ENCODE results near the gene LMNA.

Gene LMNA

DNA sequence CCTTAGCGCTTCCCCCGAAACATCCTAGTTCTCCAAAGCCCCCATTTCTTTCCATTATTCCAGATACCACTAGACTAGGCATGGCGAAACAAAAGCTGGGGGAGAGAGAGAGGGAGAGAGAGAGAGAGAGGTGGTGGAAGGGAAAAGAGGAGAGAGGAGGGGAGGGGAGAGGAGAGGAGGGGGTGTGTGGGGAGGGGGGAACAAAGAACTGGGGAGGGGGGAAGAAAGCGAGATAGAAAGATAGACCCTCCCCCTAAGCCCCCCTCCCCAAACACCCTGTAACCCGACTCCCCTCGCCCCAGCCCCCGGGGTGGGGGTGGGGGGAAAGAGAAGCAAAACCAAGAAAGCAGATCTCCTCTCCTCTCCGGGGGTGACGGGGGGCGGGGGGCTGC, 32.6 kb upstream of the LMNA start:
- DNase-seq (ENCODE audit: low spot score) (no peak), FAIRE-seq (no peak)

DNA sequence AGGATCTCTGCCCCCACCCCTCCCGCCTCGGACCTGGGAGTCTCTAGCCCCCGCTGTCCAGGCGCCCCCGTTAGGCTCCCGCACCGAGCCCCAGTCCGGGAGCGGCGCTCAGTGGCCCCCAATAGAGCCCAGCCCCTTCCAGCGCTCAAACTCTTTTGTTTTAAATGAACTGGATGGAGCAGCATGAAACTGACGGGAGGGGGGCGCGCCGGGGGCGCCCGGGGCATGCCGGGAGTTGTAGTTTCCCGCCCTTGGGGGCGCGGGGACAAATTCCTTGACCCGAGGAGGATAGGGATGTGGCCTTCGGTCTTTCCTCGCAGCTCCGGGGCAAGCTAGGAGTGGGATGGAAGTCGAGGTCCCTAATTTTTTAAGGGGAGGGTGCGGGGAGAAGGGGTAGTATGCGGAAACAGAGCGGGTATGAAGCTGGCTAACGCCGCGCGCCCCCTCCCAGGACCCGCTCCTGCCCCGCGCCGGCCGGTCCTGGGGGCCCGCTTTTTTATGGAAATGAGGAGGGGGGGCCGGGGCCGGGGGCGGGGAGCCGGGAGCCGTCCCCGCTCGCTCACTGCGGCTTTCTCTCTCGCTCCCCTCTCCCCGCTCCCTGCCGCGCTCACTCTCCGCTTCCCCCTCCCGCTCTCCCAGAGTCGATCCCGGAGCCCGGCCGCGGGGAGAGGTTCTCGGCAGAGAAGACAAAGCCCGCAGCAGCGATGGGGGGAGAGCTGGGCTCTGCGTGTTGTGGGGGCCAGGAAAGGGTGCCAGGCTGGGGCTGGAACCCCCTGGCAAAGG, 32.0 kb upstream of the LMNA start, which contains the start of gene MEX3A:
MEX3A (minus strand) TSS at position 157 of the 783 bp plus-strand sequence. CDS start 467 bp downstream, outside the sequence.
- FAIRE-seq: no peak
- peak; percentile 26 for DNase-seq (ENCODE audit: low spot score)

DNA sequence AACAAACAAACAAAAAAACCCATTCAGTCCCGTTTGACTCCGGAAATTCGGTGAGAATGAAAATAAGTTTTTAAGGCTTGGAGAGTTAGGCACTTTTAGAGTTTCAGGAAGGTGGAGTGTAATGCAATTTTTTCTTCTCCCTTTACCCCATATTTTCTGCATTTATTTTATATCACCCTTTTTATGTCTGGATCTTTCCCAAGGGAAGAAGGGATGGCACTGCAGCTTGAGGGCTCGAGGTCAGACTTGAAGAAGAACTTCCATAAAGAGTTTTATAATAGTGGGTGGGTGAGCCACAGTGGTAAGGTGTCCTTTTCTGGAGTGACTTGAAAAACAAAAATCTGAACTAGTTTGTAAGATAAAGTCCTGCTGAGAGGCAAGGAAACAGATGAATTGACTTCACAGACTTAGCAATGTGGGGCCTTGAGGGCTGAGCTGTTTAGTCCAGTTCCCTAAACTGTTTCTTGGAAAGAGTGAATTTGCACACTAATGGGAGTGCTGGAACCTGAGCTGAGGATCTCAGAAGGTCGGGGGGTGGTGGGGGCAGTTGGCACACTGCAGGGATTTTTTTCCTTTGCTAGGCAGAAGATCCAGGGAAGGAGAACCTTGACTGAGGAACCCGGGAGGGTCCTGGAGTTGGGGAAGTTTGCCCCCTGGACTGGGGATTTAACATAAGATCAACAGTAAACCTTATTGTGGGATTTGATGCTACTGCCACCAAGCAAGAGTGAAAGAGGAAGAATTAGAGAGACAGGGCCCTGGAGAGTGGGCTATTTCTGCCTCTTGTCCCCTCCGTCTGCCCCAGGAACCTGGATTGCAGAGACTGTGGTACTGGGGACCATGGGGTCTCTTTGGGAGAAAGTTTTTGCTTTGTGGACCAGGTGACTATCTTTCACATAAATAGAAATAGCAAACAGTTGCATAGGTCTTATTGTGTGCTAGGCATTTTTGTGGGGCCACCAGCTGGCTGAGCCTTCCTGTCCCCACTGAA, 30.4 kb upstream of the LMNA start:
- FAIRE-seq (no peak), DNase-seq (ENCODE audit: low spot score) (no peak)

DNA sequence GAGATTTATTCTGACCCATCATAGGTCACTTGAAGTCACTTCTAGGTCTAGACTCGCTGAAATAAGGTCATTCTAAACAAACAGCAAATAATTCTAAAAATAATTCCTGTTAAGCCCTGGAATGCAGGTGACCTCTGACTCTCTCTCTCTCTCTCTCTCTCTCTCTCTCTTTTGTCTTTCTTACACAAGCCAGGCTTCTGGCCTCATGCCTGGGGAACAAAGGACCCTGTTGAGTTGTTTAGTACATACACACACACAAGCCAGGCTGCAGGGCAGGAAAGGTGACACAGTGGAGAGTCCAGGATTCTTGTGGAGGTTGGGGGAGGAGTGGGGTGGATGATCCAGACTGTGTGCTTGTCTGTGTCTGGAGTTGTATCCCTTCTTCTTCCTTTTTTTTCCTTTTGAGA, 28.3 kb upstream of the LMNA start:
- DNase-seq (ENCODE audit: low spot score) (no peak), FAIRE-seq (no peak)

DNA sequence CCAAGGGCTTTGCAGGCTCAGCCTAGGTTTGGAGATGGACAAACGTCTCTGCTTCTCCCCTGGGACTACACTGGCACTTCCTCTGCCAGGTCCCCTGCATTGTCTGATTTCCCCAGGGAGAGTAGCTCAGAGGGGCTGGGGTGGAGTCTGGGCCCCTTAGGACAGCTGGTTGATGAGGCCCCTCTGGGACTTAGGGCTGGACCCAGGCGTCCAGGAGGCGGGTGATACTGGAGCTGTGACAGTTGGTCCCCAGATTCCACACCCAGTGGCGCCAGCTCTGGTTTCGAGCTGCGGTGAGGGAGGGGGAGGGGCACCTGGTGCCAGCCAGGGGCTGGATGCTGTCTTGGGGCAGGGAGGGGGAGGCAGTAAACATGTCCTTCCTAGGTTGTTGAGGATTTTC, 24.8 kb upstream of the LMNA start:
- no peak for DNase-seq (ENCODE audit: low spot score)
- FAIRE-seq: no peak

DNA sequence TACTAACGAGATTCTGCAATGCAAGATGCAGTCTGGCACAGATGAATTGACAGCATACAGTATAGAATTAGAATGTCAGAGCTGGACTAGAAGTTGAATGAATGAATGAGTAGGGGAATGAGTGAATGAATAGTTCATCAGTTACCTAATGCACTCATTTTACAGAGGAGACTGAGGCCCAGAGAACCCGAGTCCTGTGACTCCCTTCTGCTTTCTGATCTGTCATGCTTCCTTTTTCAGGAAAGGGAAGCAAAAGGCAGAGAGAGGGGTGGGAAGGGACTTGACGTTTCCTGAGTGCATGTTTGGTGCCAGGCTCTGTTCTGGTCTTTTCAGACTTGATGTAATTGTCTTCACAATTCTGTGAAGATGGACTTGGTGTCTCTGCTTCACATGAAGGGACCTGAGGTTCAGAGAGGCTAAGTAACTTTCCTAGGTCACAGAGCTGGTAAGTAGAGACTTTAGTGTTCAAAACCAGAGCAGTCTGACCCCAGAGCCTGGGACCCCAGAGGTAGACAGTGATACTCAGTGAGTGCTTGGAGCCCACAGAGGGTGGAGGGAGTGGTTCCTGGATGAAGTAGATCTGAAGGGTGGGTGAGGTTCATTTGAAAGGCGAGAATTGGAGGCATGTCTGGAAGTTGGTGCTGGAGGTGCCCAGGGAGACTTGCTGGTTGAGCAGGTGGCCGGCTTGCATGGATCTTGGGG, 24.2 kb upstream of the LMNA start:
- DNase-seq (ENCODE audit: low spot score) (no peak), FAIRE-seq (no peak)

DNA sequence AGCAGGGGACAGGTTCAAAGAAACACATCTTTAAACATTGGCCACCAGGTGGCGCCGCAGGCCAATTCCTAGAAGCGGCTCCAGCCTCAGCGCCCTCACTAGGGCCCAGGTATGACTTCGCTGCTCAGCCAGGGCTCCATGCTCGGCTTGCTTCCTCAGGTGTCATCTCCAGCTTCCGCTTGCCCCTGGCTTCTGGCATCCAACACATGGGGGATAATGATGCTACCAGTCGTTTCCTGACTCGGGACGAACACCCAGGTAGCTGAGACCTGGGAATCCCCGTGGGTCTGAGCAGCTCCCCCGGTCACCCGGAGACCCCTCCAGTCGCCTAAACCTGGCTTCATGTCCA, 23.7 kb upstream of the LMNA start:
- no peak for FAIRE-seq
- DNase-seq (ENCODE audit: low spot score): peak; percentile 70

DNA sequence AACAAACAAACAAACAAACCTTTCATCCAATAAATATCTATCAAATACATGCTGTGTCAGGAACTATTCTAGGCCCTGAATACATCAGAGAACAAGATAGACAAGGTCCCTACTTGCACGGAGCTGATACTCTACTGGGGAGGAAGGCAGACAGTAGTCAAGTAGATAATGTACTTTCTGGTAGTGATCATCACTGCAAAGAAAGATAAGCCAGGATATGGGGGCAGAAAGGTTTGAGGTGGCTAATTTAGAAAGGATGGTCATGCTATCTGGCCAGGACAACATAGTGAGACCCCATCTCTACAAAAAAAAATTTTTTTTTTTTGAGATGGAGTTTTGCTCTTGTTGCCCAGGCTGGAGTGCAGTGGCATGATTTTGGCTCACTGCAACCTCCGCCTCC, 22.9 kb upstream of the LMNA start:
- FAIRE-seq: no peak
- DNase-seq (ENCODE audit: low spot score): no peak

DNA sequence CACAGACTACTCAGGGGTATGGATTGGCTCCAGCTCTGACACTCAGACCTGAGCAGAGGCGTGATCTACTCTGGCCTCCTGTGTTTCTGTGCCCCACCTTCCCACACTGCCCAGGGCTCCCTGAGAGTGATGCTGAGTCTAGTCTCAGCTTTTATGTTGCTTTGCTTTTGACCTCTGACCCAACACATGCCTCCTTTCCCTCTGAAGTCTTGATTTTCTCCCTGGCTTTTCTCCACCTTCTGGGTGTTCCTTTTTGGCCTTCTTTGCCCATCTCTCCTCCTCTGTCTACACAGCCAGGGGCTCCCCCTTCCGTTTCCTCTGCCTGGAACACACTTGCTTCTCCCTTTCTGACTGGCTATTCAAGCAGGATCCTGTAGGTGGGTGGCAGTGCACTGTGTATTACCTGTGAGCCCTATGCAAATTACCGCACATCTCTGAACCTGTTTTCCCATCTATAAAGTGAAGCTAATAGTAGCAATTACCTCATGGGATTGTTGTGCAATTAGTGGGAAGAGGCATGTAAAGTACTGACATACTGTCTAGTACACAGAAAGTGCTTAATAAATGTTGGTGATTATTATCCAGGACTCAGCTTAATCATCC, 18.5 kb upstream of the LMNA start:
- no peak for FAIRE-seq
- no peak for DNase-seq (ENCODE audit: low spot score)

DNA sequence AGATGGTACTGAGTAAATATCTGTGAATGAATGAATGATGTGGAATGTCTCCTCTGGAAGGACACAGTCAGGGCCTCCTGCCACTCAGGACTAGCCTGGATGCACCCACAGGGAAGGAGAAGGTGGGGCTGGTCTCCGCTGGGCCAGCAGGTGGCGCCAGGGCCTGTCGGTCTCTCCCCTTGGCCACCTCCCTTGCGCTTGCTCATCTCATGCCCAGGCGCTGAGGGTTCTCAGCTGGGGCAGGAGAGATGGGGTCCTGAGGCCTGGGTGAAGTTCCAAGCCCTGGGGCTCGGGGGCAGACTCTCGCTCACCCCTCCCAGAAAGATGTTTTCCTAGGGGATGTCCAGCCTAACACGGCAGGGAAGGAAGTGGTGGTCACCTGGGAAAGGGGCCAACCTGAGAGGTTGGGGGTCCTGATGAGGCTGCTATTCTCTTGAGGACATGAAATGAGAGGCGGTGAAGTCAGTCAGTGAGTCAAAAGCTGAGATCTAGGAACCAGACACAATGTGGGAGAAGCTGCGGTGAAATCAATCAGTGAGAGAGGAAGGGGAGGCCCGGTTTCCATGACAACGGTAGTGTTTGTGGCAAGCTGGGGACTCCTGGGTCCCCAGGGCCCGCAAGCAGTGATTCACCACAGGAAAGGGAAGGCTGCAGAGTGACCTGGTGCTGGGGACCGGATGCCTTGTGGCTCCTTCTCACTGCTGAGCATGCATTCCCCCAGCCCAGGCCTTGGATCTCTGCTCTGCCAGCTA, 17.7 kb upstream of the LMNA start:
- DNase-seq (ENCODE audit: low spot score): peak; percentile 77
- no peak for FAIRE-seq

DNA sequence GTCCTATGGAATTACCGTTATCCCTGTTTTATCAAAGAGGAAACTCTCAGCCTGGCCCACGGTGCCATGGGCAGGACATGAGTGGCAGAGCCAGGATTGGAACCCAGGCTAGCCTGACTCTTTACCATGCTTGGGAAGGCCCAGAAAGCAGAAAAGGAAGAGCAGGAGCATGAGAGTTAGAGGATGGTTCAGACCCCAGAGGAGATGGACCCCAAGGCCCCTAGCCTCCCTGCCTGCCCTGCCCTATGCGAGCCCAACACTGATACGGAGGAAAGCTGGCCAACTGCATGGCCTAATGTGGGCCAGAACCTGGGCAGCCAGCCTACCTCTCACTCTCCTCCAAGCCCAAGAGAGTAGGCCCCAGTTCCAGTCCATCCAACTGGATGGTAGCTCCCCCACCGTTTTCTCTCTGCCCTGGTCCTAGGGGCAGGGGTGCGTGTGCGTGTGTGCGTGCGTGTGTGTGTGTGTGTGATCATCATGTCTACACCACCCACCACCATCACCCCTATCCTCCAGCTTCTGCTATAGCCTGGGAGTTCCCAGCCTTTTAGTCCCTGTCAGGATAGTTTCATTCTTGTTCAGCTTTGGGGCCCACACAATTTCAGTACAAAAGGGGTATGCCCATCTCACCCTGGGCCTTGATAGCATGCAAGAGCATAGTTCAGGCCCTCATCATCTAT, 16.9 kb upstream of the LMNA start:
- no peak for FAIRE-seq
- no peak for DNase-seq (ENCODE audit: low spot score)

DNA sequence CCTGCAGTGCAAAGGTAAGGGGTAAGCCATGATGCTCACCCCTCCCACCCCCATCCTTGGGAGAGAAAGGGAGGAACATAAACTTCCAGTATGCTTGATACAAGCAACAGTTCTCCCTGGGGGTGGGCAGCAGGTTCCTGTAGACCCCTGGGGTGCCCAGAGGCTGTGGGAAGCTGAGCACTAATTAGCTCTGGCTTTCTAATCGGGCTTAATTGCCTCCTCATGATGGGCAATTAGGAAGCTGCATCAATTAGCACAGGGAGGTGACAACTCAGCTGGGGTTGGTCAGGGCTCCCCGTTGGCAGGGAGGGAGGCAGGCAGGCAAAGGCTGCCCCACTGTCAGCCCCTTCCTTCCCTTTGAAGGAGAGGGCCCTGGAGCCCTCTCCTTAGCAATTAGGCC, 15.7 kb upstream of the LMNA start:
- FAIRE-seq (no peak), DNase-seq (ENCODE audit: low spot score) (no peak)

DNA sequence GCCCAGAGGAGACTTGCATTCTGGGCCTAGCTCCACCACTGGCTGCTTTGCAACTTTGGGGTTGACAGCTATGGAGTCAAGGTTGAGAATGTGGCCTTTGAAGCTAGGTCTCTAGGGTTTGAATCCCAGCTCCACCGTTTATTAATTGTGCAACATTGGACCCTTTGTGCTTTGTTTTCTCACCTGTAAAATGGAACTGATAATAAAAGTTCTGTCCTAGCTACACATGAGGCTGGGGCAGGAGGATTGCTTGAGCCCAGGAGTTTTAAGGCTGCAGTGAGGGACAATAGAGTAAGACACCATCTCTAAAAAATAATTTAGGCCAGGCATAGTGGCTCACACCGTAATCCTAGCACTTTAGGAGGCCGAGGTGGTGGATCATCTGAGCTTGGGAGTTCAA, 15.2 kb upstream of the LMNA start:
- DNase-seq (ENCODE audit: low spot score) (no peak), FAIRE-seq (no peak)

DNA sequence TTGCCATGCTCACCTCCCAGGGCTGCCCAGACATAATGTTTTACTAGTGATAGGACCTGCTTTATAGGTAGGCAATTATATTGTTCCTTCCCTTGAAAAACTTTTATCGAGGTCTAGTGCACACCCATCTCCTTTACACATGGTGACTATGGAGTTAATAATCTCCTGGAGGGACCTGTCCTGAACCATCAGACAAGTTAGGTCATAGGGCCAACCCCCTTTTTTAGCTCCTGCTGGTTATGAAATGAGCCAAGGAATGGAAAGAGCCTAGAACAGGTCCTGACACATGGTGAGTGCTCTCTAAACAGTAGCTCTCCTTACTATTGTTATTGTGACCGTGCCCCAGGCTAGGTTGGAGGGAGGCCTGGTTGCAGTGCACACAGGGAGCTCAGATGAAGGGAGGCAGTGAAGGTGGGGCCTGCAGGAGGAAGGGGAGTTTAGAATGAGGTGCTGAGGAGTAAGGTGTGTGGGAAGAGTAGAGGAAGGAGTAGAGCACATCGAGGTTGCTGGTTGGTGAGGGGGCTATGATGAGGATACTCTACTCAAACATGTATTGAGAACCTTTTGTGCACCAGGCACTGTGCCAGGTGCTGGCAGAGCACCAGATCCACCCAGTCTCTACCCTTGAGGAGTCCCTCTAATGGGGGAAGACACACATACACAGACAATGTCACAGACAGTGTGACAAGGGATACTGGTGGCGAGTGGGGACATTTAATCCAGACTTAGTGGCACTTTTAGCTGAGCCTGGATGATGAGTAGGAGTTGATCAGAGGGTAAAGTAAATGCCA, 14.1 kb upstream of the LMNA start:
- DNase-seq (ENCODE audit: low spot score) (peak; percentile 45), FAIRE-seq (no peak)

DNA sequence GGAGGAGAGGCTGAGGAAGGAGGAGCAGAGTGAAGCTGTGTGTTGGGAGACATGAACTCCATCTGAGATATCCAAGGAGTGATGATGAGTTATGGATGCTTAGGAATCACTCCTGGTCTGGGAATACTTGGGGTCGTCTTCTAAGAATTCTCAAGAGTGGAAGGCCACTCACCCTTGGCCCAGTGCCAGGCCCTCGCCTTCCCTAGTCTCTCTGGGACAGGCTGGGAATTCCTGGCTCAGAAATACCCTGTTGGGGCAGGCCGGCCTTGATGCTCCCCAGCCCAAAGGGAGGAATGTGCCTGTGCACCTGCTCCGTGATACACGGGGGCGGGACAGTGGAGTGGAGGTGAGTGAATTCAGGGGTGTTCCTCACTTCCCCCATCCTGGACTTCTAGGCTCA, 12.6 kb upstream of the LMNA start:
- FAIRE-seq (no peak), DNase-seq (ENCODE audit: low spot score) (no peak)

DNA sequence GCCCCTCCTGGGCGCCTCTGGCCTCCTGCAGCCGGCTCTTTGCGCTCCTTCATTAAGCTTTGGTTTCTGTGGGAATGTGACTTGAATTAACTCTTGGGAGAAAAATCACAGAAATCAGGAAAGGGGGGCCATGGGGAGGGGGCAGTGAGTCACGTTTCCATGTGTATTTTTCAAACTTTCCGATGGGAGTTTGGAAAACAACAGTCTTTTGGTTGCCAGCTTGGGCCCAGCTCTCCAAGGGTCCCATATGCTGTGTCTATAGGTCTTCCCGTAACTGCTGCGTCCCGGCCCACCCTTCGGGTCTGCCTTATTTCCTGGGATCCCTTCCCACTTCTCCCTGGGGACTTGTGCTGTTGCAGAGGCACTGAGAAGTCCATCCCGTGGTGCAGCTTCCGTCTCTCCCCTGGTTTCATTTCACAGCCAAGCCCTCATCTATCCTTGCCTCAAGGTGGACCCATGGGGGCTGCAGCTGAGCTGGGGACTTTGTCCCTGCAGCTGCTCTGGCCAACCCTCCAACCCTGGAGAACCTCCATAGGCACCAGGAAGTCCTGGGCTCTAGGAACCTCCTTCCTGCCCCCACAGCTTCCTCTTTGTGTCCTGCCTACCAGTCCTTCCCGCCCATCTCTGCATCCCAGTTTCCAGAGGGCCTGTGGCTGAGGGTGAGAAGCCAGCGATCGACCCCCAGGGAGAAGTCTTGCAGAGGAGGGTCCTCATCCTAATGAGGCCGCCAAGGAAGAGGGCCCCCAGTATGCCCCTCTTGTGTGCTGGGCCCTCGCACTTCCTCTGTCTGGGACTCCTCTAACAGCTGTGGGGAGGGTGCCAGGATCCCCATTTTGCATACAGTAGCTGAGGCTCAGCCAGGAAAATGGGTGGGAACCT, 11.6 kb upstream of the LMNA start:
- no peak for FAIRE-seq
- no peak for DNase-seq (ENCODE audit: low spot score)

DNA sequence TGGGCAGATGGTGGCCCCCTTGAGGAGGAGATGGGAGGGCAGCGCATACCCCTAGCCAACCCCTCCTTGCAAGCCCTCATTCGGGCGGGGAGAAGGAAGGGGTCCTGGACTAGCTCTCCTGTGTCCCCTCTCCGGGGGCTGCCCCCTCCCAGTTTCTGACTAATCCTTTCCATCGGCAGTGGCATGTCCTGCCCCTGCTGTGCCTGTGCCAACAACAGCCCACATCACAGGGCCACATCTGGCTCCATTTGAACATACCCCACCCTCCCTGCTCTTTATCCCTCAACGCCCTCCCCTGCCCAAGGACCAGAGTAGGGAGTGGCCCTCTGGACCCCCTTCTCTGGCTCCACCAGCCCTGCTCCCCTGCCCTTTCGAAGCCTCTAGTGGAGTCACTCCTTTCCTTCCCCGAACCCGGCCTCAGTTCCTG, 11.0 kb upstream of the LMNA start:
- no peak for FAIRE-seq
- no peak for DNase-seq (ENCODE audit: low spot score)

DNA sequence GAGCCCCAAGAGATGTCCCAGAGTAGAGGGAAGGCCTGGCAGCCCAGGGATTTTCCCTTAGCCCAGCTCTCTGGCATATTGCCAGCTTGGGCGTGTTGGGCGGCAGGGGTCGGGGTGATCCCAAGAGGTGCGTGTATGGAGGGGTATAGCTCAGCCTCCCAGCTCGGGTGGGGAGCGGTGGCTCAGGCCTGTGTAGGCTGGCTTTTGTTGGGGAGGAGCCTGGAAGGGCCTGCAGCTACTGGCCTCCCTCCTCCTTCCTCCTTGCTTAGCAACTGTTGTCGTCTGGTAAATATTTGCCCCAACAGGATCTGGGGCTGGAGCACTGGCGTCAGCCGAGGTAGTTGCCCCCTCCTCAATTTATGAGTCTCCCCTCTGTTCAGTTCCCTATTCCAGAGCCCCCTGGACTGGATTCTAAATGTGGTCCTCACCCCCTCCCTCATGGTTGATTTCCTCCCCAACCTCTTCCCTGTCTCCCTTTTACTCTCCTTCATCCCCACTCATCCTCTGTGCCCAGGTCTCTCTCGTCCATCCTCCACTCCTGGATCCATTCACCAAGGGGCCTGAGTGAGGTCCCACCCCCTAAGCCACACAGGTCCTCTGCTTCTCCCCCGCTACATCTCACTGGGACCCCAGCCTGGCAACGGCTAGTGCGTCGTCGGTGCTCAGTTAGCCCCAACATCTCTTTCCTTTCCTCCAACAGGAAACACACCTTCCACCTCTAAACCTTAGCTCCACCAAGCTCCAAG, 10.3 kb upstream of the LMNA start:
- FAIRE-seq (no peak), DNase-seq (ENCODE audit: low spot score) (peak; percentile 50)

All from RCC 7860 (cell line).